HEK293 (cell line): Measurements from ENCODE around the gene PMP22.

Experiments
- CTCF ChIP-seq: fragments of 450-650 bp; formaldehyde crosslinking; IDR thresholded peaks from 2 replicates; pipeline ENCODE4 v1.5.1; 2016; ENCODE audit warnings: missing biosample characterization, missing genetic modification characterization
- MYNN ChIP-seq: fragments of 450-650 bp; formaldehyde crosslinking; IDR thresholded peaks from 2 replicates; pipeline ENCODE4 v1.5.1; 2016; ENCODE audit warnings: missing biosample characterization, missing genetic modification characterization, borderline replicate concordance
- ZNF121 ChIP-seq: fragments of 450-650 bp; formaldehyde crosslinking; IDR thresholded peaks from 2 replicates; pipeline ENCODE4 v1.5.1; 2016; ENCODE audit warnings: missing biosample characterization, missing genetic modification characterization
- ZNF585B ChIP-seq: fragments of 450-650 bp; formaldehyde crosslinking; IDR thresholded peaks from 2 replicates; pipeline ENCODE4 v1.5.1; 2016; ENCODE audit warnings: missing biosample characterization, missing genetic modification characterization

- TF ChIP-seq CTCF = no peak
- TF ChIP-seq ZNF585B (tag by site-specific recombination) = no peak
- no peak for TF ChIP-seq ZNF121
- no peak for TF ChIP-seq MYNN
Observed at GRCh38 chr17:15250135-15250860, 14.8 kb downstream of the PMP22 start.
